ENCODE data around the gene PRR4.

GRCh38 chr12:10811883-10812536 is 37.3 kb downstream of the PRR4 start:
- no peak for TF ChIP-seq POLR2A (IDR thresholded peaks at IDR 0.05)
- TF ChIP-seq, protein P1, sequence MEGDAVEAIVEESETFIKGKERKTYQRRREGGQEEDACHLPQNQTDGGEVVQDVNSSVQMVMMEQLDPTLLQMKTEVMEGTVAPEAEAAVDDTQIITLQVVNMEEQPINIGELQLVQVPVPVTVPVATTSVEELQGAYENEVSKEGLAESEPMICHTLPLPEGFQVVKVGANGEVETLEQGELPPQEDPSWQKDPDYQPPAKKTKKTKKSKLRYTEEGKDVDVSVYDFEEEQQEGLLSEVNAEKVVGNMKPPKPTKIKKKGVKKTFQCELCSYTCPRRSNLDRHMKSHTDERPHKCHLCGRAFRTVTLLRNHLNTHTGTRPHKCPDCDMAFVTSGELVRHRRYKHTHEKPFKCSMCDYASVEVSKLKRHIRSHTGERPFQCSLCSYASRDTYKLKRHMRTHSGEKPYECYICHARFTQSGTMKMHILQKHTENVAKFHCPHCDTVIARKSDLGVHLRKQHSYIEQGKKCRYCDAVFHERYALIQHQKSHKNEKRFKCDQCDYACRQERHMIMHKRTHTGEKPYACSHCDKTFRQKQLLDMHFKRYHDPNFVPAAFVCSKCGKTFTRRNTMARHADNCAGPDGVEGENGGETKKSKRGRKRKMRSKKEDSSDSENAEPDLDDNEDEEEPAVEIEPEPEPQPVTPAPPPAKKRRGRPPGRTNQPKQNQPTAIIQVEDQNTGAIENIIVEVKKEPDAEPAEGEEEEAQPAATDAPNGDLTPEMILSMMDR (IDR thresholded peaks at IDR 0.05) = no peak

Measured in adrenal gland (tissue), 5 donors.